Measurements from ENCODE around the gene MTMR12. TPM values are rescaled to one million over a fixed set of nuclear protein-coding genes. Genes with fewer than 3 reads are reported as not detected.

MTMR12 gene
- total and polyA plus RNA-seq, 2 donors (not counting 1 experiment from before 2014, with no cell fraction given) = 9.6 to 29.2 TPM

- no peak for DNase-seq
- no peaks in the 10 kb centered on the region for H3K36me3 ChIP-seq (replicated peaks in 1 of 2; ENCODE audit: control extremely low read depth in 1 of 2, control insufficient read depth in 1 of 2, extremely low read depth in 1 of 2, insufficient read depth in 2 of 2, low read length in 1 of 2)
- no peak overlapping the region for H3K4me3 Mint-ChIP-seq
Measured at GRCh38 chr5:32283539-32284377, 29.0 kb downstream of the MTMR12 start.

More at GRCh38 chr5:32283539-32284377, 29.0 kb downstream of the MTMR12 start:
- intact Hi-C loops (cut with micrococcal nuclease) = no loop called here
- Histone ChIP-seq H3K4me3 (ENCODE audit: control extremely low read depth in 1 of 5, extremely low read depth in 1 of 5, insufficient read depth in 1 of 5, low read depth in 2 of 5, low read length in 4 of 5) (no peak overlapping the region), H3K79me2 (ENCODE audit: control insufficient read depth, insufficient read depth, low read length) (peaks cover 69% of the 10 kb centered on the region), H3K27me3 (replicated peaks in 1 of 4; ENCODE audit: control extremely low read depth in 1 of 4, control insufficient read depth in 3 of 4, insufficient read depth in 4 of 4, low read length in 3 of 4) (no peaks in the 10 kb centered on the region), H2AFZ (ENCODE audit: insufficient read depth, low read depth, low read length, poor library complexity, severe bottlenecking) (no peak overlapping the region), H3K9ac (ENCODE audit: low read length) (no peak overlapping the region), H3K9me3 (ENCODE audit: control extremely low read depth in 1 of 3, control insufficient read depth in 2 of 3, insufficient read depth in 1 of 3, low read length in 2 of 3) (peaks cover 0 to 7% (median 0%) of the 10 kb centered on the region in 3 donors), H3K27ac (ENCODE audit: low read length in 2 of 2) (peak overlapping the region in 1 of 2 donors; percentile 38), H3K4me1 (ENCODE audit: control insufficient read depth in 2 of 2, insufficient read depth in 2 of 2, low read length in 2 of 2) (peaks cover 5 to 12% of the 10 kb centered on the region in 2 donors), H4K20me1 (ENCODE audit: control insufficient read depth, insufficient read depth, low read length, poor library complexity, severe bottlenecking) (no peaks in the 10 kb centered on the region), H3K4me2 (replicated peaks; ENCODE audit: low read depth, low read length, poor library complexity, severe bottlenecking) (no peak overlapping the region)
- ATAC-seq (ENCODE audit: low read depth) = peak; percentile 36
- WGBS (ENCODE audit: insufficient coverage) = 58% methylated on average over 2 of the region's 9 CpGs
- Mint-ChIP-seq H3K9me3 (ENCODE audit: insufficient read depth) (peaks cover 2% of the 10 kb centered on the region), H3K4me1 (peaks cover 58% of the 10 kb centered on the region), H3K27ac (peak overlapping the region; percentile 17), H3K27me3 (no peaks in the 10 kb centered on the region)
- CTCF ChIA-PET = interaction anchor here (1.3 kb wide), 1 partner anchor 46 kb away, joined by 5 read pairs; no protein-coding TSS in a partner anchor
- TF ChIP-seq CTCF (IDR thresholded peaks at IDR 0.05) (no peak), EZH2 (IDR thresholded peaks at IDR 0.05; ENCODE audit: borderline replicate concordance, insufficient read depth, low read depth, low read length, poor library complexity, severe bottlenecking) (no peak)
- POLR2A ChIA-PET = no interaction called here
